HepG2 (cell line): ENCODE results near the gene CCDC85C. TPM values are rescaled to one million over a fixed set of nuclear protein-coding genes. Genes with fewer than 3 reads are reported as not detected.

Experiments used
- CAMTA2 ChIP-seq: sonication (generic); formaldehyde crosslinking; IDR thresholded peaks from 2 replicates; pipeline ENCODE4 v1.4.0; 2020; ENCODE audit warnings: mild to moderate bottlenecking, missing genetic modification reagents, borderline replicate concordance
- CBFB ChIP-seq: sonication (generic); formaldehyde crosslinking; IDR thresholded peaks from 2 replicates; pipeline ENCODE4 v1.4.0; 2020; ENCODE audit warnings: missing genetic modification reagents
- CERS6 ChIP-seq: sonication (generic); formaldehyde crosslinking; IDR thresholded peaks from 2 replicates; pipeline ENCODE4 v1.5.0; 2020; ENCODE audit warnings: missing genetic modification reagents
- E2F1 ChIP-seq: sonication (generic); formaldehyde crosslinking; IDR thresholded peaks from 2 replicates; pipeline ENCODE4 v1.5.0; 2020; ENCODE audit warnings: missing genetic modification reagents
- FOXA3 ChIP-seq: IDR thresholded peaks from 2 replicates; pipeline ENCODE4 v1.6.1; 2016; ENCODE audit warnings: missing genetic modification reagents, missing compliant biosample characterization
- HES4 ChIP-seq: sonication (generic); formaldehyde crosslinking; IDR thresholded peaks from 2 replicates; pipeline ENCODE4 v1.9.0; 2021; ENCODE audit warnings: mild to moderate bottlenecking, missing genetic modification reagents, borderline replicate concordance
- MAFF ChIP-seq: IDR thresholded peaks from 2 replicates; pipeline ENCODE4 v1.6.1; 2011; ENCODE audit warnings: low read depth, low read length, improper control_type of control experiment
- NFKBIZ ChIP-seq: IDR thresholded peaks from 2 replicates; pipeline ENCODE4 v1.6.1; 2018; ENCODE audit warnings: missing genetic modification reagents, missing compliant biosample characterization
- SIX4 ChIP-seq: sonication (generic); formaldehyde crosslinking; IDR thresholded peaks from 2 replicates; pipeline ENCODE4 v1.4.0; 2020; ENCODE audit warnings: missing genetic modification reagents
- SMAD1 ChIP-seq: sonication (generic); formaldehyde crosslinking; IDR thresholded peaks from 2 replicates; pipeline ENCODE4 v1.4.0; 2020; ENCODE audit warnings: missing genetic modification reagents, low read depth, mild to moderate bottlenecking, borderline replicate concordance
- TBP ChIP-seq: sonication (generic); formaldehyde crosslinking; IDR thresholded peaks from 2 replicates; pipeline ENCODE4 v1.5.0; 2020; ENCODE audit warnings: missing genetic modification reagents
- TIGD3 ChIP-seq: sonication (generic); formaldehyde crosslinking; IDR thresholded peaks from 2 replicates; pipeline ENCODE4 v1.5.1; 2020; ENCODE audit warnings: mild to moderate bottlenecking, missing genetic modification reagents, borderline replicate concordance
- TOE1 ChIP-seq: sonication (generic); formaldehyde crosslinking; IDR thresholded peaks from 2 replicates; pipeline ENCODE4 v1.4.0; 2020; ENCODE audit warnings: mild to moderate bottlenecking, missing genetic modification reagents
- ZHX2 ChIP-seq, 2 experiments: sonication (generic) in 1 of 2; formaldehyde crosslinking in 1 of 2; IDR thresholded peaks; 2 replicates each; pipeline versions ENCODE4 v1.6.1 to v1.9.0; 2014 to 2022; ENCODE audit warnings: antibody characterized with exemption in 1 of 2, borderline replicate concordance in 1 of 2, inconsistent platforms in 1 of 2, low read depth in 1 of 2, missing genetic modification reagents in 1 of 2
- ZNF121 ChIP-seq: sonication (generic); formaldehyde crosslinking; IDR thresholded peaks from 2 replicates; pipeline ENCODE4 v1.5.0; 2020; ENCODE audit warnings: mild to moderate bottlenecking, missing genetic modification reagents
- ZNF160 ChIP-seq: sonication (generic); formaldehyde crosslinking; IDR thresholded peaks from 2 replicates; pipeline ENCODE4 v1.8.0; 2022; ENCODE audit warnings: mild to moderate bottlenecking, inconsistent platforms, missing genetic modification reagents
- ZNF614 ChIP-seq: IDR thresholded peaks from 2 replicates; pipeline ENCODE4 v1.6.1; 2018; ENCODE audit warnings: missing biosample characterization, missing genetic modification reagents, inconsistent platforms, borderline replicate concordance
- ZNF761 ChIP-seq: sonication (generic); formaldehyde crosslinking; conservative IDR thresholded peaks from 2 replicates; pipeline ENCODE4 v1.4.0; 2020; ENCODE audit warnings: mild to moderate bottlenecking, missing genetic modification reagents
- ZNF883 ChIP-seq: sonication (generic); formaldehyde crosslinking; IDR thresholded peaks from 2 replicates; pipeline ENCODE4 v1.5.1; 2020; ENCODE audit warnings: mild to moderate bottlenecking, missing genetic modification reagents; ENCODE audit errors: not compliant biosample characterization
- polyA plus RNA-seq, 8 experiments: library from polyadenylated mRNA; depleted of rRNA in 3 of 8; stranded (reverse) in 7 of 8; unstranded in 1 of 8; fragments of >200 nt; fragmentation: Illumina TruSeq in 4 of 8; extraction: Trizol in 4 of 8; gene quantifications; 2 replicates each; pipeline versions ENCODE4 v1.2.1 to v1.2.3, GENCODE V29; 2011 to 2016; ENCODE audit warnings: low read depth in 4 of 8, missing spikeins in 1 of 8, mixed read lengths in 1 of 8; ENCODE audit not compliant: insufficient read depth in 1 of 8
- total RNA-seq, 5 experiments: library from RNA; depleted of rRNA; stranded (reverse); fragments of >200 nt; fragmentation: Illumina TruSeq; extraction: Trizol; gene quantifications; 2 replicates each; pipeline ENCODE4 v1.2.3, GENCODE V29; 2016; ENCODE audit warnings: low read depth in 1 of 5

CCDC85C gene
- total and polyA plus RNA-seq, 2 of the 13 experiments (the other 11 are each of a cell fraction or from before 2014, with no cell fraction given), result 18.8 to 43.8 TPM

- TF ChIP-seq SIX4 (CRISPR knock-in tag) (peak; percentile 78), MAFF (no peak), TOE1 (CRISPR knock-in tag) (0 out of 2 replicates have a peak, but pooled peaks have one; percentile 42), CERS6 (CRISPR knock-in tag) (no peak), ZNF614 (CRISPR knock-in tag) (peak; percentile 94; the same call in 1 of the 2 replicates), CBFB (peak; percentile 92), ZNF883 (peak; percentile 11), CAMTA2 (CRISPR knock-in tag) (0 out of 2 replicates have a peak, but pooled peaks have one; percentile 74), NFKBIZ (CRISPR knock-in tag) (peak; percentile 90), ZNF761 (CRISPR knock-in tag) (peak; percentile 87), E2F1 (CRISPR knock-in tag) (no peak), ZNF121 (CRISPR knock-in tag) (peak; percentile 76; the same call in 1 of the 2 replicates), HES4 (CRISPR knock-in tag) (no peak), FOXA3 (peak; percentile 90), TBP (no peak), ZHX2 (IDR thresholded peaks at IDR 0.05; ENCODE audit: low read depth) (peak; percentile 72; the same call in 1 of the 2 replicates), ZHX2 (CRISPR knock-in tag; IDR thresholded peaks at IDR 0.05; ENCODE audit: borderline replicate concordance) (no peak), TIGD3 (no peak; the same call in 1 of the 2 replicates), SMAD1 (CRISPR knock-in tag) (peak; percentile 92; the same call in 1 of the 2 replicates), ZNF160 (CRISPR knock-in tag) (0 out of 2 replicates have a peak, but pooled peaks have one; percentile 26)
Observed at GRCh38 chr14:99552572-99553216, 51.3 kb downstream of the CCDC85C start (continued).
